ENCODE measurements around the gene ASPHD1.
"Not testable (repeated sequence)": the region's sequence is repeated elsewhere in the genome, so short reads cannot be mapped to it uniquely, and the experiment has no call there.

Gene ASPHD1

DNA sequence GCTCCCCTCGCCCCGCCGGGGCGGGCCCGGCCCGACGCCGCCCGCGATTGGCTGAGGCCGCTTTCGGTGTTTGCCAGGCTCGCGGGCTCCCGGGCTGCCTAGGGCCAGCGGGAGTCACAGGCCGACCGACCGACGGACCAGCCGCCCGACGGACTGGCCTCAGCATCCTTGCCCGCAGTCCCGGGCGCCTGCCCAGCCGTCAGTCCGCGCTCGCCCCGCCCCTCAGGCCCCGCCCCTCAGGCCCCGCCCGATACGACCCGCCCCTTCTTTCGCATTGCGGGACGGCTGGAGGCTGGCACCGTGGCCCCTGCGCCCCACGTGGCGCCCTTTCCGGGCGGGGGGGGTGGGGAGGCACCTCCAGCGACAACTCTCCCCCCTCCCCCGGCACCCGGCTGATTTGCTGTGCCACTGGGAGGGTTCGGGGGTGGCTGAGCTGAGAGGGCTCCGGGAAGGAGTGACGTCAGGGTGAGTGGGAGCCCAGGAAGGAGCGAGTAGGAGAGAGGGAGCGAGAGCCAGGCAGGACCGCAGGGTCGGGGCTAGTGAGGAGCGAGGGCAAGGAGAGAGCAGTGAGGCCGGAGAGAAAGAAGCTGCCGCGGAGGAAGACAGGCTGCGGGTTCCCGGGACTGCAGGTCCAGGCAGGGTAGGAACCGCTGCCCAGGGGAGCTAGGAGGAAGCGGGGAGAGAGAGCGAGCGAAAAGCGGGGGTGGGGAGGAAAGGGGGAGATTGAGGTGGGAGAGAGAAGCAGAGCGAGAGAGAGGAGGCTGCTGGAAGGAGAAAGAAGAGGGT is at the start of gene ASPHD1:
TSS of gene ASPHD1 (plus strand) at position 387 of the 786 bp plus-strand sequence. CDS start 484 bp downstream, outside the sequence.
- peak in 1 of 2 donors; percentile 66 for DNase-seq

- no peak for DNase-seq
These were observed 49.3 kb upstream of the ASPHD1 start for GRCh38 chr16:29850998-29851397.

DNA sequence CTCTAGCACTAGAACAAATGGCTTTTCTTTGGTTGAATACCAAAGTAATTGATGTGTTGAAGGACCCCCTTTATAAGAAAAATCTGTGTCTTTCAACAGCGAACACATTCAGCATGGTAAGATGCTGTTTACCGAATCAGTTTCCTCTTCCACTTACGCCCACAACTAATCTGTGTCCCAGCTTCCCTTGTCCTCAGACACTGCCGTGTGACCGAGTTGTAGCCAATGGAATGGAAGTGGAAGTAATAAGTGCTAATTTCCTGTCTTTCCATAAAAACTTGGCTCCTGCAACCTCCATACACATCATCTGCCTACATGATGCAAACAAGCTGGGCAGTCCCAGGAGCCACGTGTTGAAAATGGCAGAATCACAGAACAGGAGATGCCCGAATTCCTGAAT is 47.6 kb upstream of the ASPHD1 start:
- no peak for DNase-seq

- no peak for DNase-seq
These were observed 45.7 kb upstream of the ASPHD1 start for GRCh38 chr16:29854520-29855100.

- no peak for DNase-seq
These were observed 43.0 kb upstream of the ASPHD1 start for GRCh38 chr16:29857133-29857760.

- DNase-seq, result no peak
These were observed 42.0 kb upstream of the ASPHD1 start for GRCh38 chr16:29858149-29858849.

DNA sequence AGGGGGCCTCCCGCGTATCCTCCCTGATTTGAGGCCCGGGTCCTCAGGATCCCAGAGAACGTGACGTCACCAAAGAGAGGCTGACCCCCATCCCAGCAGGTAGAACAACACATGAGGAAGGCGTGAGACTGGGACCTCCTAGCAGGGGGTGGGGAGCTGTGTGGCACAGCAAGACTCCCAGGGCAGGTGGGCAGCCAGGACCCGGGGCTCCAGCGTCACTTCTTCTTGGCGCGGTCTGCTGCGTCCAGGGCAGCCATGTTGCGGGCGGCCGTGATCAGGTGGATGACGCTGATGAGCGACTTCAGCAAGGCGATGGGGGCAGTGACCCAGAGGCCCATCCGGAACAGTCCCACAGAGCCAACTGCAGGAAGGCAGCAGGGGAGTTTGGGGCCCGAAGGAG is 41.3 kb upstream of the ASPHD1 start:
- DNase-seq, result no peak

GRCh38 chr16:29860218-29860617 is 40.1 kb upstream of the ASPHD1 start:
- DNase-seq, result no peak

DNA sequence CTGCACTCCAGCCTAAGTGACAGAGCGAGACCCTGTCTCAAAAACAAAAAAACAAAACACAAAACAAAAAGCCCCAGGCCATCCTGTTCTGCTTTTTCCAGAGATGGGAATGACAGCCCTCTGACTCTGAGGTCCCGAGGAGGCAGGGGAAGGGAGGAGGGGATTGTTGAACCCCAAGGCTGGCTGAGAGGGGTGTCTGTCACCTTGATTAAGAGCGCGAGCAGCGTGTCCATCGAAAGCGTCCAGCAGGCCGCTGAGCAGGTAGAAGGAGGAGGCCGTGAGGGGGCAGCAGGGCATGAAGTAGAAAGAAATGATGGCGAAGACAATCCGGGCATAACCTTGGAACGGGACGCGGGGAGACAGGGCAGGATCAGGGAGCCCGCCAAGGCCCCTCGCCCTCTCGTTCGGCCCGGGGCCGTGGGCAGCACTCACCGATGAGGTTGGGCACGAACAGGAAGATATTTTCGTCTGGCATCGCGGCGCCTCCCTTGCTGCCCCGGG is 37.9 kb upstream of the ASPHD1 start:
- DNase-seq, result no peak

- peak; percentile 84 to 92 for DNase-seq
These were observed 37.2 kb upstream of the ASPHD1 start, which contains the start of gene CDIPT for GRCh38 chr16:29862884-29863668. Gene CDIPT (minus strand): TSS chr16:29863226. CDS start chr16:29862857, 369 bp downstream.

DNA sequence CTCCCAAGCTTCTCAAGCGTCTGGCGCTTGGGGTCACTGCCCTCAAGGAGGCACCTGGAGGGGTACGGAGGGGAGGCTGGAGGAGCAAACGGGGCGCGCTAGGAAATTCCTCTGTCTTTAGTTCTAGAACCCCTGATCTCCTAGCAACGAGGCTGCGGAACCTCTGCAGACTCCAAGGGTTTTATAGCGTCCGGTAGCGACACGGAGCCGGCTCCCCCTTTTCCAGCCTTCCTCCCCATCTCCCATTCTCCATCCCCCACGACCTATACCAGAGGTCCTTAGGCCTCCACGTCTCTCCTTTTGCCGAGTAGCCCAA is 36.7 kb upstream of the ASPHD1 start:
- no peak for DNase-seq

GRCh38 chr16:29864205-29864604 is 36.1 kb upstream of the ASPHD1 start:
- no peak for DNase-seq

GRCh38 chr16:29868396-29869009 is 31.8 kb upstream of the ASPHD1 start:
- DNase-seq, result no peak

DNA sequence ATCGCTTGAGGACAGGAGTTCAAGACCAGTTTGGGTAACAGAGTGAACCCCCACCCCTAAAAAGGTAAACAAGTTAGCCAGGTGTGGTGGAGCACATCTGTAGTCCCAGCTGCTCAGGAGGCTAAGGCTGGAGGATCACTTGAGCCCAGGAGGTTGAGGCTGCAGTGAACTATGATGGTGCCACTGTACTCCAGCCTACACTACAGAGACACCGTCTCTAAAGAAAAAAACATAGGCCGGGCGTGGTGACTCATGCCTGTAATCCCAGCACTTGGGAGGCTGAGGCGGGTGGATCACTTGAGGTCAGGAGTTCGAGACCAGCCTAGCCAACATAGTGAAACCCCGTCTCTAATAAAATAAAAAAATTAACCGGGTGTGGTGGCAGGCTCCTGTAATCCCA is 31.2 kb upstream of the ASPHD1 start:
- DNase-seq, result not testable (repeated sequence)

DNA sequence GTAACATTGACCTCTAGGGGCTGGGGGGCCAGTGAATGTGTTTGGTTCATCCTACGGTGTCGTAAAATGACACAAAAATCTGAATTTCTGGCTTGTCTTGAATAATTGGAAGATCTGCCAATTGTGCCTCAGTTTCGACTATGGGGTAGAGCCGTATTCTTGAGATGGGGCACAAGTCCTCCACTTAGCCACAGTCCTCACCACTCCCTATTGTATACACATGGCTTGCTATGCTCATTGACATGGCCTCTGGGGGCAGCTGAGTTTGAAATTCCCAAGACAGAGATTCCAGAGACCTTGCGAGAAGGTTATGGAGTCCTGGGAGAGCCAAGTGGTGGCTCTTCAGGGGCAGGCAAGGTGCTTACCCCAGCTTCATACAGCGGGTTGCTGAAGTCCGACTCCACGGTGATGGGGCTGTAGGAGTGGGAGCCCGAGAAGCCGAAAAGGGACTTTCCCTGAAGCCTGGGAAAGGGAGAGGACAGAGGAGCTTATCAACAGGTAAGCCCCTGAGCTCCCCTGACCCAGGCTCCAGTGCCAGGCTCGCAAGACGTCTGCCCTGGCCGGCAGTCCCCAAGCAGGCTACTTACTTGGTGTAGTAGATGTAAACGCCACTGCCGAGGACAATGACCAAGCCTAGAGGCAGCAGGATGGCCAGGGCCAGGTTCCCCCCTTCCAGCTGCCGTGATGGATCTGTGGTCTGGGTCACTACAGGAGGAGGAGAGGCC is 28.3 kb upstream of the ASPHD1 start:
- no peak for DNase-seq

DNA sequence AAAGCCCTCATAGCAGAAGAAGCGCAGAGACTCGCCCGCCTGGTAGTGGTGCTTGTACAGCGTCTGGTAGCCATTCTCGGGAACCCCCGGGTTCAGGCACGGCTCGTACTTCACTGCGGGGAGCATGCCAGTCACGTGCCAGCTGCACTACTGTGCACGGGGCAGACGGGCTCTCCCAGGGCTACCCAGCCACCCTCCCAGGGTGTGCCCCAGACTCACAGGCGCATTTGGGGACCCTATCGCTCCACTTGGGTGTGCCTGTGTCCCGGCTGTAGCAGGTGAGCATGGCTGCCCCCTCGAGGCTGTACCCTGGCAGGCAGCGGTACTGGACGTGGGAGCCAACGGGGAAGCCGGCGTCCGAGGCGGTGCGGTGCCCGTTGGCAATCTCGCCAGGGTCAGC is 27.0 kb upstream of the ASPHD1 start:
- no peak for DNase-seq

DNA sequence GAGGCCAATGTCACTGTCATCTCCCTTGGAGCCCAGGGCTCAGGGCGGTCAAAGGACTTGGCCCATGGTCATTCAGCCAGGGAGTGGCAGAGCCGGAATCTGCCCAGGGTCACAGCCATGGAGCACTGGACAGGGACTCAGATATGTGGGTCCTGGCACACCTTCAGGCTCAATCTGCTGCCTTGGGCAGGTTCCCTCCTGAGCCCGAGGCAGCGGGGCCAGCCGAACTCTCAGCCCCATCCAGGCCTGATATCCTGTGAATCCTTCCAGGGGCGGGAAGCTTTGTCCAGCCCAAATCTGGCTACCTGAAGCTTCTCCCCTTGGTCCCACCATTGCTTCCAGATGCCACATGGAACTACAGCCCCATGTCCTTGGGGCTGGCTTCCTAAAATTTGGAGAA is 25.1 kb upstream of the ASPHD1 start:
- no peak for DNase-seq

GRCh38 chr16:29876217-29876593 is 24.1 kb upstream of the ASPHD1 start:
- DNase-seq, result no peak

DNA sequence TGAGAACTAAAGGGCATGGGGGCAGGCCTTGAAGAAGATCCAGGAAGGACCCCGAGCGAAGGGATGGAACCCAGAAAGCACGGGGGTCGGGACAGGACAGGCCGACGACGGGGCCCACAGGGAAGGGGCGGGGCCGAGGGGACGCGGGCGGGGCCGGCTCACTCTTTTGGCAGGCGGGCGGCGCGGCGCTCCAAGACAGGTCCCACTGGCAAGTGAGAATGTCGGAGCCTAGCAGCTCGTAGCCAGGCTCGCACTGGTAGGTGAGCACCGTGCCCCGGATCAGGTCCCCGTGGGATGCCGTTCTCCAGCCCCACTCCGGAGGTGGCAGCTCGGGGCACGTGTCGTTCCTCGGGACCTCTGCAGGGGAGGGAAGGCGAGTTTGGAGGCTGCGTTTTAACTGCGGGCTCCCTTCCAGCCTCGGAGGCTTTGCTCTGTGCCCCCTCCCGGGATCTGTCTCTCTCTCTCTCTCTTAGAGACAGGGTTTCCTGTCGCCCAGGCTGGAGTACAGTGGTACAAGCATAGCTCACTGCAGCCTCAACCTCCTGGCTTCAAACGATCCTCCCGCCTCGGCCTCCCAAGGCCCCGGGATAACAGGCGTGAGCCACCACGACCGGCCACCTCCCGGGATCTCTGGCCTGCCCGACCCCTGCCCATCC is 23.6 kb upstream of the ASPHD1 start:
- peak; percentile 24 to 26 for DNase-seq

GRCh38 chr16:29877266-29877961 is 22.9 kb upstream of the ASPHD1 start:
- peak; percentile 33 to 49 for DNase-seq
